ENCODE data around the gene PPP2R2B.

GRCh38 chr5:146821732-146822131 lies 56.8 kb downstream of the PPP2R2B start:
- TF ChIP-seq RAD21 (IDR thresholded peaks at IDR 0.05; ENCODE audit: low read depth) (no peak), REST (IDR thresholded peaks at IDR 0.05; ENCODE audit: low read depth) (no peak), FOXM1 (IDR thresholded peaks at IDR 0.05; ENCODE audit: borderline replicate concordance, low read depth) (no peak), TAF1 (IDR thresholded peaks at IDR 0.05; ENCODE audit: low read depth) (no peak), YY1 (IDR thresholded peaks at IDR 0.05; ENCODE audit: low read depth) (no peak), CEBPB (IDR thresholded peaks at IDR 0.05) (no peak), MAX (IDR thresholded peaks at IDR 0.05) (no peak), EGR1 (IDR thresholded peaks at IDR 0.05) (no peak), EP300 (IDR thresholded peaks at IDR 0.05; ENCODE audit: borderline replicate concordance) (no peak), CREB1 (IDR thresholded peaks at IDR 0.05; ENCODE audit: low read depth) (no peak)
